ENCODE results near the gene SLC4A5.

The SLC4A5 gene

DNA sequence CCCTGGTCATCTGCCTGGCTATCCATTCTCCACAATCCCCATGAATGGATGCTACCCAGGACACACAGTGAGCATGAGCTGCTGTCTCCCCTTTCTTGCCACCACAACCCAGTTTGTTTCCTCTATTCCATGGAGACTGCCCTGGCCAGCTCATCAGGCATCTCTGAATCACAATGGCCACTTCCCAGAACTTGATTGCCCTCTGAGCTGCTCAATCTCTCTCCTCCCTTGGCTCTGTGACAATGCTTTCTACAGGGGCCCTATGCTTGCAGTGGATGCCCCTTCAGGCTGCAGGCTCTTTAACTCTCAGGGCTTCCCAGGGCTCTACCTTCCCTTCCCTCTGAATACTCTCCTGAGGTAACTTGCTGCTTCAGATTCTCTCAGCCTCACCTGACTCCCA, 14.4 kb upstream of the SLC4A5 start:
- H3K4me3 ChIP-seq (IDR thresholded peaks at IDR 0.05; ENCODE audit: insufficient read depth, low read depth, low read length): no peak overlapping the region
- H3K36me3 ChIP-seq (ENCODE audit: insufficient read depth): no peaks in the 10 kb centered on the region
- H3K27ac ChIP-seq: no peak overlapping the region
- no peaks in the 10 kb centered on the region for H3K79me2 ChIP-seq (ENCODE audit: insufficient read depth, low read depth)
- H3K9ac ChIP-seq: no peak overlapping the region
- no peaks in the 10 kb centered on the region for H3K4me1 ChIP-seq (ENCODE audit: low read depth, poor library complexity, severe bottlenecking)
- H2AFZ ChIP-seq (ENCODE audit: low read depth): no peak overlapping the region
- no peak overlapping the region for H3K4me2 ChIP-seq
- H4K20me1 ChIP-seq (ENCODE audit: insufficient read depth): no peaks in the 10 kb centered on the region
- no peak for TF ChIP-seq CTCF (conservative IDR thresholded peaks at IDR 0.05; ENCODE audit: low read depth, low read length)
- H3K27me3 ChIP-seq (ENCODE audit: insufficient read depth, low read depth): no peaks in the 10 kb centered on the region

- no peaks in the 10 kb centered on the region for H3K27me3 ChIP-seq (ENCODE audit: insufficient read depth, low read depth)
- H3K27ac ChIP-seq: no peak overlapping the region
- H3K4me3 ChIP-seq (IDR thresholded peaks at IDR 0.05; ENCODE audit: insufficient read depth, low read depth, low read length): no peak overlapping the region
- no peaks in the 10 kb centered on the region for H3K4me1 ChIP-seq (ENCODE audit: low read depth, poor library complexity, severe bottlenecking)
- no peaks in the 10 kb centered on the region for H3K36me3 ChIP-seq (ENCODE audit: insufficient read depth)
- TF ChIP-seq CTCF (conservative IDR thresholded peaks at IDR 0.05; ENCODE audit: low read depth, low read length): no peak
- H3K4me2 ChIP-seq: no peak overlapping the region
- H4K20me1 ChIP-seq (ENCODE audit: insufficient read depth): no peaks in the 10 kb centered on the region
- no peak overlapping the region for H3K9ac ChIP-seq
- H3K79me2 ChIP-seq (ENCODE audit: insufficient read depth, low read depth): no peaks in the 10 kb centered on the region
- H2AFZ ChIP-seq (ENCODE audit: low read depth): no peak overlapping the region
These were observed 6.7 kb upstream of the SLC4A5 start for GRCh38 chr2:74349889-74350288.

GRCh38 chr2:74347742-74348141, 4.5 kb upstream of the SLC4A5 start:
- Histone ChIP-seq H2AFZ (ENCODE audit: low read depth) (no peak overlapping the region), H3K9ac (no peak overlapping the region), H3K4me2 (no peak overlapping the region), H3K27ac (no peak overlapping the region), H4K20me1 (ENCODE audit: insufficient read depth) (no peaks in the 10 kb centered on the region), H3K4me3 (IDR thresholded peaks at IDR 0.05; ENCODE audit: insufficient read depth, low read depth, low read length) (no peak overlapping the region), H3K36me3 (ENCODE audit: insufficient read depth) (no peaks in the 10 kb centered on the region), H3K4me1 (ENCODE audit: low read depth, poor library complexity, severe bottlenecking) (no peaks in the 10 kb centered on the region), H3K79me2 (ENCODE audit: insufficient read depth, low read depth) (no peaks in the 10 kb centered on the region), H3K27me3 (ENCODE audit: insufficient read depth, low read depth) (no peaks in the 10 kb centered on the region)
- no peak for TF ChIP-seq CTCF (conservative IDR thresholded peaks at IDR 0.05; ENCODE audit: low read depth, low read length)

DNA sequence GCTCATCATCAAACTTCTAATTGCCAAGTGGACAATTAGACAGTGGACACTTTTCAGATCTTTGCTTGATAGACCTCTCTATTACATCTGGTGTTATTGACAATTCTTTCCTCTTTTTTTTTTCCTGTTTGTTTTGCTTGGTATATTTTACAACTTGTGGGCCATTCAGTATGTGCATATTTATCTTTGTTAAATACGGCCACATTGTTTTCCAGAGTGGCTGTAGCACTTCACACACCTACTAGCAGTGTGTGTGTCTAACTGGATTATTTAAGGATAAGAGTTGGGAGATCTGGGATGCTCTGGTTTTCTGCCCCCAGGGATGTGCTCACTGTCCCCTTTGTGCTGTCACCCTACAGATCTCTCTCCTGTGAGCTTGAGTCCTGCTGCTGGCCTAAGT, 4.1 kb upstream of the SLC4A5 start:
- Histone ChIP-seq H3K4me3 (IDR thresholded peaks at IDR 0.05; ENCODE audit: insufficient read depth, low read depth, low read length) (no peak overlapping the region), H3K36me3 (ENCODE audit: insufficient read depth) (no peaks in the 10 kb centered on the region), H3K9ac (no peak overlapping the region), H3K79me2 (ENCODE audit: insufficient read depth, low read depth) (no peaks in the 10 kb centered on the region), H3K4me1 (ENCODE audit: low read depth, poor library complexity, severe bottlenecking) (no peaks in the 10 kb centered on the region), H3K27me3 (ENCODE audit: insufficient read depth, low read depth) (no peaks in the 10 kb centered on the region), H2AFZ (ENCODE audit: low read depth) (no peak overlapping the region), H3K4me2 (no peak overlapping the region), H4K20me1 (ENCODE audit: insufficient read depth) (no peaks in the 10 kb centered on the region), H3K27ac (no peak overlapping the region)
- TF ChIP-seq CTCF (conservative IDR thresholded peaks at IDR 0.05; ENCODE audit: low read depth, low read length): no peak
